H9 (cell line): ENCODE results near the gene ALDH1B1. TPM values are rescaled to one million over a fixed set of nuclear protein-coding genes. Genes with fewer than 3 reads are reported as not detected.

Experiments used
- DNase-seq: peaks from one replicate; pipeline ENCODE4 v3.0.0-alpha.2; 2017
- H2AFZ ChIP-seq: one replicate; pipeline ENCODE4 v1.6.1; 2013; ENCODE audit warnings: mild to moderate bottlenecking, low read length, control low read depth, moderate library complexity
- H2AK5ac ChIP-seq: 2 replicates; pipeline ENCODE4 v1.6.1; 2013; ENCODE audit warnings: low read length, control low read depth, mixed read lengths; ENCODE audit not compliant: insufficient read length
- H2BK120ac ChIP-seq: one replicate; pipeline ENCODE4 v1.6.1; 2013; ENCODE audit warnings: low read depth, mild to moderate bottlenecking, low read length, control low read depth, inconsistent platforms; ENCODE audit not compliant: poor library complexity, severe bottlenecking
- H2BK12ac ChIP-seq: 2 replicates; pipeline ENCODE4 v1.6.1; 2013; ENCODE audit warnings: low read length, control low read depth, mixed read lengths, low read depth; ENCODE audit not compliant: insufficient read length
- H2BK15ac ChIP-seq: 2 replicates; pipeline ENCODE4 v1.6.1; 2013; ENCODE audit warnings: low read depth, low read length, control low read depth
- H2BK20ac ChIP-seq: one replicate; pipeline ENCODE4 v1.6.1; 2013; ENCODE audit warnings: low read depth, mild to moderate bottlenecking, low read length, control low read depth, inconsistent platforms; ENCODE audit not compliant: poor library complexity, severe bottlenecking
- H2BK5ac ChIP-seq: 2 replicates; pipeline ENCODE4 v1.6.1; 2013; ENCODE audit warnings: low read length, control low read depth, mixed read lengths; ENCODE audit not compliant: insufficient read length
- H3K14ac ChIP-seq: 2 replicates; pipeline ENCODE4 v1.6.1; 2013; ENCODE audit warnings: low read length, control low read depth; ENCODE audit not compliant: insufficient read depth
- H3K18ac ChIP-seq: 2 replicates; pipeline ENCODE4 v1.6.1; 2013; ENCODE audit warnings: low read depth, mild to moderate bottlenecking, mixed read lengths, low read length, control low read depth; ENCODE audit not compliant: insufficient read length
- H3K23ac ChIP-seq: 2 replicates; pipeline ENCODE4 v1.6.1; 2013; ENCODE audit warnings: low read length, control low read depth, mixed read lengths, low read depth; ENCODE audit not compliant: insufficient read length
- H3K23me2 ChIP-seq: 2 replicates; pipeline ENCODE4 v1.6.1; 2013; ENCODE audit warnings: low read depth, mild to moderate bottlenecking, mixed read lengths, low read length, control low read depth; ENCODE audit not compliant: insufficient read length, poor library complexity, severe bottlenecking
- H3K27ac ChIP-seq: 2 replicates; pipeline ENCODE4 v1.5.1; 2013; ENCODE audit warnings: low read length, control low read depth, mixed read lengths, low read depth; ENCODE audit not compliant: insufficient read length
- H3K27me3 ChIP-seq: 2 replicates; pipeline ENCODE4 v1.6.1; 2013; ENCODE audit warnings: low read length, control low read depth, inconsistent platforms; ENCODE audit not compliant: insufficient read depth
- H3K4ac ChIP-seq: 2 replicates; pipeline ENCODE4 v1.6.1; 2013; ENCODE audit warnings: low read depth, mild to moderate bottlenecking, control low read depth, inconsistent platforms, low read length, moderate library complexity
- H3K4me1 ChIP-seq: 2 replicates; pipeline ENCODE4 v1.6.1; 2013; ENCODE audit warnings: low read length, control low read depth, inconsistent platforms; ENCODE audit not compliant: insufficient read depth
- H3K4me2 ChIP-seq: 2 replicates; pipeline ENCODE4 v1.6.1; 2013; ENCODE audit warnings: low read length, control low read depth, mixed read lengths; ENCODE audit not compliant: insufficient read length, insufficient read depth
- H3K56ac ChIP-seq: 2 replicates; pipeline ENCODE4 v1.6.1; 2013; ENCODE audit warnings: low read depth, mild to moderate bottlenecking, mixed read lengths, low read length, control low read depth; ENCODE audit not compliant: insufficient read length
- H3K79me1 ChIP-seq: 2 replicates; pipeline ENCODE4 v1.6.1; 2013; ENCODE audit warnings: low read depth, mild to moderate bottlenecking, moderate library complexity, low read length, control low read depth, inconsistent platforms; ENCODE audit not compliant: insufficient read depth, poor library complexity, severe bottlenecking
- H3K79me2 ChIP-seq: 2 replicates; pipeline ENCODE4 v1.6.1; 2013; ENCODE audit warnings: low read length, control low read depth, inconsistent platforms; ENCODE audit not compliant: insufficient read depth
- H3K9ac ChIP-seq: 2 replicates; pipeline ENCODE4 v1.6.1; 2013; ENCODE audit warnings: low read length, control low read depth, mixed read lengths; ENCODE audit not compliant: insufficient read length; ENCODE audit errors: extremely low read depth
- H3K9me3 ChIP-seq: one replicate; pipeline ENCODE4 v1.6.1; 2013; ENCODE audit warnings: low read depth, low read length, inconsistent platforms; ENCODE audit not compliant: control insufficient read depth
- H3T11ph ChIP-seq: one replicate; pipeline ENCODE4 v1.6.1; 2013; ENCODE audit warnings: mild to moderate bottlenecking, low read length, control low read depth, inconsistent platforms
- H4K20me1 ChIP-seq: one replicate; pipeline ENCODE4 v1.6.1; 2013; ENCODE audit not compliant: control insufficient read depth, insufficient read length, insufficient read depth
- H4K5ac ChIP-seq: 2 replicates; pipeline ENCODE4 v1.6.1; 2013; ENCODE audit warnings: low read depth, mild to moderate bottlenecking, mixed read lengths, low read length, control low read depth; ENCODE audit not compliant: insufficient read length
- H4K8ac ChIP-seq: replicated peaks from 2 replicates; pipeline ENCODE4 v1.6.1; 2013; ENCODE audit warnings: low read length, control low read depth, mixed read lengths, low read depth; ENCODE audit not compliant: insufficient read length
- H4K91ac ChIP-seq: 2 replicates; pipeline ENCODE4 v1.6.1; 2013; ENCODE audit warnings: low read depth, mild to moderate bottlenecking, moderate library complexity, mixed read lengths, low read length, control low read depth; ENCODE audit not compliant: insufficient read length
- H3K27ac Mint-ChIP-seq, 3 experiments: 2 replicates in 2 of 3; 3 replicates in 1 of 3; pipeline ENCODE4 v1.8.0; 2020 to 2021; ENCODE audit warnings: mixed read lengths in 3 of 3, mild to moderate bottlenecking in 1 of 3, moderate library complexity in 1 of 3
- H3K27me3 Mint-ChIP-seq: 2 replicates; pipeline ENCODE4 v1.8.0; 2021; ENCODE audit warnings: low read depth, mild to moderate bottlenecking, moderate library complexity, mixed read lengths
- H3K36me3 Mint-ChIP-seq, 3 experiments: 2 replicates in 2 of 3; 3 replicates in 1 of 3; pipeline ENCODE4 v1.8.0; 2020 to 2021; ENCODE audit warnings: low read depth in 3 of 3, mixed read lengths in 3 of 3; ENCODE audit not compliant: insufficient read depth in 1 of 3
- H3K4me1 Mint-ChIP-seq, 2 experiments: 2 replicates each; pipeline ENCODE4 v1.8.0; 2020; ENCODE audit warnings: mixed read lengths in 2 of 2
- H3K4me3 Mint-ChIP-seq, 2 experiments: 2 replicates in 1 of 2; 3 replicates in 1 of 2; pipeline ENCODE4 v1.8.0; 2020 to 2021; ENCODE audit warnings: mild to moderate bottlenecking in 2 of 2, mixed read lengths in 2 of 2, moderate library complexity in 1 of 2
- H3K9me3 Mint-ChIP-seq, 2 experiments: 2 replicates in 1 of 2; 3 replicates in 1 of 2; pipeline ENCODE4 v1.8.0; 2020; ENCODE audit warnings: mild to moderate bottlenecking in 2 of 2, mixed read lengths in 2 of 2, moderate library complexity in 1 of 2
- CTCF ChIP-seq: fragments of 200-600 bp; sonication (generic); conservative IDR thresholded peaks from 3 replicates; pipeline ENCODE4 v1.8.0; 2021; ENCODE audit warnings: antibody characterized with exemption, mild to moderate bottlenecking
- WGBS: extraction: QIAGEN DNeasy Blood & Tissue Kit; methylation state at CpG from one replicate; pipeline ENCODE4 v1.1.7; 2013; ENCODE audit warnings: missing lambda C conversion rate, low lambda C conversion rate, mixed read lengths; ENCODE audit not compliant: insufficient read length; ENCODE audit errors: extremely low coverage; 5-methylcytosine and 5-hydroxymethylcytosine counted together
- total RNA-seq: library from RNA; stranded (reverse); gene quantifications from 2 replicates; pipeline ENCODE4 v1.2.1, GENCODE V29; 2021

The ALDH1B1 gene
- total RNA-seq, 1 experiment from 2014 or later, result 49.6 TPM

- Histone ChIP-seq H3K4me2 (no peak overlapping the region), H2AK5ac (no peak overlapping the region), H4K91ac (no peak overlapping the region), H3K23me2 (no peaks in the 10 kb centered on the region), H3K27me3 (0 out of 2 replicates have a peak, but pooled peaks cover 2% of the 10 kb centered on the region), H2BK5ac (no peak overlapping the region), H3K27ac (no peak overlapping the region), H3K79me1 (no peaks in the 10 kb centered on the region), H2BK120ac (no peak overlapping the region), H3K14ac (no peak overlapping the region), H2BK15ac (no peak overlapping the region), H3K4me1 (no peaks in the 10 kb centered on the region), H3T11ph (no peak overlapping the region), H3K79me2 (no peaks in the 10 kb centered on the region), H3K9me3 (no peaks in the 10 kb centered on the region), H3K18ac (no peak overlapping the region), H2BK20ac (no peak overlapping the region), H4K20me1 (no peaks in the 10 kb centered on the region), H2BK12ac (no peak overlapping the region), H3K9ac (no peak overlapping the region), H2AFZ (no peak overlapping the region), H3K23ac (no peak overlapping the region), H3K4ac (no peak overlapping the region), H3K56ac (no peak overlapping the region), H4K8ac (no peak overlapping the region), H4K5ac (no peak overlapping the region)
- peaks cover 61% of the 10 kb centered on the region for H3K27me3 Mint-ChIP-seq
- WGBS, result no CpG with 5 or more reads among the region's 5 CpGs
- H3K4me3 Mint-ChIP-seq, result no peak overlapping the region
- peaks cover 18 to 26% of the 10 kb centered on the region in 2 experiments for H3K4me1 Mint-ChIP-seq
- no peak overlapping the region for H3K27ac Mint-ChIP-seq
- TF ChIP-seq CTCF, result no peak
- no peak for DNase-seq
- H3K9me3 Mint-ChIP-seq, result peaks cover 4 to 7% of the 10 kb centered on the region in 2 experiments; a peak in 3 of 5 replicates
- H3K36me3 Mint-ChIP-seq, result peaks cover 0 to 2% (median 0%) of the 10 kb centered on the region in 3 experiments; a peak in 1 of 7 replicates
These were observed 17.5 kb upstream of the ALDH1B1 start for GRCh38 chr9:38374847-38375571.
